Fibroblast of skin of scalp (primary cell): ENCODE data around the gene HDDC3.
"Not testable (repeated sequence)": the region's sequence is repeated elsewhere in the genome, so short reads cannot be mapped to it uniquely, and the experiment has no call there.

Experiments
- DNase-seq: peaks from one replicate; pipeline ENCODE4 v3.0.0-alpha.2; 2013

The HDDC3 gene

GRCh38 chr15:90907838-90908507, 24.4 kb downstream of the HDDC3 start:
- no peak for DNase-seq

DNA sequence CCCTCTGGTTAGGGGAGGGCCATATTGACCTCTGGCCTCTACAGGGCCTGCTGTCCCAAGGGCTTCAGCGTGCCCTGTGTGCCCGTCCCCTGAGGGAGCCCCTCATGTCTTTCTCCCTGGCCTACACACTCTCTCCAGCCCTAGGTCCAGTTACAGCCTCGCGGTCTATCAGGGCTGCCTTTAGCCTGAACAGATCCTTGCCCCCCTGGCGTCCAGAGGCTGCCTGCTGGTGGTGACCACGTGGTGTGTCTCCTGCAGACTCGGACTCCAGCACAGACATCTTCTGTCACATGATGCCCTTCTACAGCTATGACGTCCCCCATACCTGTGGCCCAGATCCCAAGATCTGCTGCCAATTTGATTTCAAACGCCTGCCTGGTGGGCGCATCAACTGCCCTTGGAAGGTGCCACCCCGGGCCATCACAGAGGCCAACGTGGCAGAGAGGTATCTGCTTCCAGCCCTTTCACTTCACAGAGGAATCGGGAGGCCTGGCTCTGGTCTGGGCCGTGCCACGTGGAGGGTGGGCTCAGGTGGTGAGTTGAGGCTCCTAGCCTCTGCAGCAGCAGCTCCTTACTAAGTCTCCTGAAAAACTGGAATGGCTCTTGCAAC, 25.2 kb downstream of the HDDC3 start:
- no peak for DNase-seq

GRCh38 chr15:90906181-90906849, 26.0 kb downstream of the HDDC3 start:
- DNase-seq = no peak

- no peak for DNase-seq
These were observed 26.8 kb downstream of the HDDC3 start for GRCh38 chr15:90905306-90906180.

GRCh38 chr15:90904746-90905145, 27.6 kb downstream of the HDDC3 start:
- DNase-seq = no peak

DNA sequence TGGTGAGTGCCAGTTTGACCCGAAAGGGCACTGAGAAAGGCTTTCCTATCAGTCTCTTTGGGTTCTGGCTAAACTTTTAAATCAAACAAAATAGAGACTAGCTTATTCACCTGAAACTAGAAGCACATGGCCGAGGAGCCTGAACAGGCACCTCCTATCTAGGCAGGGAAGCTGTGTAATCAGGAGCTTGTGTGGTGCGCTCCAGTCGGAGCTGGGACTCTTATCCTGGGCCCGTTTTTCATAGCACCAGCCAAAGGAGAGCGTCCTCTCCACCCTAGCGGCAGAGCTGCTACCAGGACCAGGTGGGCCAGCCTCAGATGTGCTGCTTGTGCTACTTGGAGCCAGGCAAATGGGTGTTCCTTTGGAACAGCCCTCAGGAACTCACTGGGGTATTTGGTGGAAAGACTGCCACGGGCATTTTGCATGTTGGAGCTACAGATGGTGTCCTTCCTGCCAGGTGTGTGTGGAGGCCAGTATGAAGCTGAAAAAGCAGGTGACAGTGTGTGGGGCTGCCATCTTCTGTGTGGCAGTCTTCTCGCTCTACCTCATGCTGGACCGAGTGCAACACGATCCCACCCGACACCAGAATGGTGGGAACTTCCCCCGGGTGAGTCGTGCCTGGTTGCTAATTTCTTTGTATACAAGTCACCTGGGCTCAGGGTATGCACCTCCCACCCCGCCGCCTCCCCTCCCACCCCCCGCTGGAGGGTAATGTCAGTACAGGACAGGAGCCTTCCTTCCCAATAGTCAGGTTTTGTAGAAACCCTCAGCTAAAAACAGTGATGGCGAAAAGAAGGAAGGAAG, 28.4 kb downstream of the HDDC3 start:
- no peak for DNase-seq

- peak; percentile 25 for DNase-seq
These were observed 29.3 kb downstream of the HDDC3 start, which contains the start of gene MAN2A2 for GRCh38 chr15:90902840-90903732. TSS of gene MAN2A2 (plus strand) at chr15:90903302. CDS start at chr15:90904208, 906 bp downstream.

GRCh38 chr15:90902040-90902839, 30.1 kb downstream of the HDDC3 start:
- DNase-seq = peak; percentile 81

GRCh38 chr15:90901175-90902039, 30.9 kb downstream of the HDDC3 start:
- DNase-seq = no peak

GRCh38 chr15:90897131-90897655, 35.2 kb downstream of the HDDC3 start:
- DNase-seq = not testable (repeated sequence)

GRCh38 chr15:90895571-90896117, 36.7 kb downstream of the HDDC3 start:
- DNase-seq = peak; percentile 41

DNA sequence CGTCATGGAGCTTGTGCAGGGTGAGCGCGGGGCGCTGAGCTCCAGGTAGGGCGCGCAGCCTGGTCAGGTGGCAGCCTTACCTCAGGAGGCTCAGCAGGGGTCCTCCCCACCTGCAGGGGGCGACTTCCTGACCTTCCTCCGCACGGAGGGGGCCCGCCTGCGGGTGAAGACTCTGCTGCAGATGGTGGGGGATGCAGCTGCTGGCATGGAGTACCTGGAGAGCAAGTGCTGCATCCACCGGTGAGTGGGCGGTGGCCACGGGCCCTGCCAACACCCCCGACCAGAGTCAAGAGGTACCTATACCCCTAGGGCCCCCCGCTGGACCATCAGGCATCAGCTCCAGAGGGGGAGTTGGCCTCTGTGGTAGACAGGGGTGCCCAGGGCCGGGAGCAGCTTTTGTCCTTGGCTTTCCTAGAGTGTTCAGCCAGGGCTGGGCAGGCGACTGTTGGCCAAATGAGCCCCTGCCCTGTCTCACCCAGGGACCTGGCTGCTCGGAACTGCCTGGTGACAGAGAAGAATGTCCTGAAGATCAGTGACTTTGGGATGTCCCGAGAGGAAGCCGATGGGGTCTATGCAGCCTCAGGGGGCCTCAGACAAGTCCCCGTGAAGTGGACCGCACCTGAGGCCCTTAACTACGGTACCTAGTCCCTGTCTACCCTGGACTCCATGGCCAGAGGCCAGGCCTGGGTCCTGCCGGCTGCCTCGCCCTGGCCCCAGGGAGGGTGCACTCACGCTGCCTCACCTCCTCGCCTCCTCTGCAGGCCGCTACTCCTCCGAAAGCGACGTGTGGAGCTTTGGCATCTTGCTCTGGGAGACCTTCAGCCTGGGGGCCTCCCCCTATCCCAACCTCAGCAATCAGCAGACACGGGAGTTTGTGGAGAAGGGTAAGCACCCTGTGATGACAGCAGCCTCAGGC, 38.9 kb downstream of the HDDC3 start:
- no peak for DNase-seq

- DNase-seq = no peak
These were observed 39.7 kb downstream of the HDDC3 start for GRCh38 chr15:90892498-90893174.

GRCh38 chr15:90892023-90892422, 40.3 kb downstream of the HDDC3 start:
- no peak for DNase-seq

DNA sequence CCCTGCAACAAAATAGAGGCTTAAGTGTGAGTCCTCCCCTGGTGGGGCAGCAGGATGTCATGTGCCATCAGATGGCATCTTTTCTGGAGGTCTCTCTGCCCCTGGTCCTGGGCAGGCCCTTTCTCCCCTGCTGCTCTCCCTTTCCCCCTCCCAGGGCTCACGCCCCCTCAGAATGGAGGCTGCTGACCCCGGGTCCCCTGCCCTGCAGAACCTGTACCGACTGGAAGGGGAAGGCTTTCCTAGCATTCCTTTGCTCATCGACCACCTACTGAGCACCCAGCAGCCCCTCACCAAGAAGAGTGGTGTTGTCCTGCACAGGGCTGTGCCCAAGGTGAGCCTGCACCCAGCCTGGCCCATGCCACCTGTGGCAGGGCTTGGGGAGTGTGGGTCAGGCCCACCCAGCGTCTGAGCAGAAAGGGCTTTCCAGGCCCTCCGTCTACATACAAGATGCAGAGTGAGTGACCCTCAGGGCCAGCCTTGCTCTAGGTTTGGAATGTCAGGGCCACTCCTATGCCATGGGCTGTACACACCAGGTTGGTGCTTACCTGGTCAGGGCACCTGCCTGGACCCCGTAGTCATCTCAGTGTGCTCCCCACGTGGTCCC, 40.9 kb downstream of the HDDC3 start:
- no peak for DNase-seq

DNA sequence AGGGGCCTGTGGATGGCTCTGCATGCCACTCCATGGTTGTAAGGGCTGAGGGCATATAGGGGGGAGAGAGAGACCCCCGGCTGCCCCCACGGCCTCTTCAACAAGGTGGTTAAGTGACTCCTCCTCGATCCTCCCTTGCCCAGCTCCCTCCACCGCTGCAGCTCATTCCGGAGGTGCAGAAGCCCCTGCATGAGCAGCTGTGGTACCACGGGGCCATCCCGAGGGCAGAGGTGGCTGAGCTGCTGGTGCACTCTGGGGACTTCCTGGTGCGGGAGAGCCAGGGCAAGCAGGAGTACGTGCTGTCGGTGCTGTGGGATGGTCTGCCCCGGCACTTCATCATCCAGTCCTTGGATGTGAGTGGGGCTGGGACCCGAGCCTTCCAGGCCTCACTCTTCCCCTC, 41.5 kb downstream of the HDDC3 start:
- no peak for DNase-seq
